GM21529 (cell line): ENCODE measurements around the gene SRC.

ENCODE experiments used
- ATAC-seq: cut with Tn5 transposase; IDR thresholded peaks from one replicate; pipeline ENCODE4 v1.9.1; 2021; ENCODE audit not compliant: unreplicated experiment

The SRC gene

DNA sequence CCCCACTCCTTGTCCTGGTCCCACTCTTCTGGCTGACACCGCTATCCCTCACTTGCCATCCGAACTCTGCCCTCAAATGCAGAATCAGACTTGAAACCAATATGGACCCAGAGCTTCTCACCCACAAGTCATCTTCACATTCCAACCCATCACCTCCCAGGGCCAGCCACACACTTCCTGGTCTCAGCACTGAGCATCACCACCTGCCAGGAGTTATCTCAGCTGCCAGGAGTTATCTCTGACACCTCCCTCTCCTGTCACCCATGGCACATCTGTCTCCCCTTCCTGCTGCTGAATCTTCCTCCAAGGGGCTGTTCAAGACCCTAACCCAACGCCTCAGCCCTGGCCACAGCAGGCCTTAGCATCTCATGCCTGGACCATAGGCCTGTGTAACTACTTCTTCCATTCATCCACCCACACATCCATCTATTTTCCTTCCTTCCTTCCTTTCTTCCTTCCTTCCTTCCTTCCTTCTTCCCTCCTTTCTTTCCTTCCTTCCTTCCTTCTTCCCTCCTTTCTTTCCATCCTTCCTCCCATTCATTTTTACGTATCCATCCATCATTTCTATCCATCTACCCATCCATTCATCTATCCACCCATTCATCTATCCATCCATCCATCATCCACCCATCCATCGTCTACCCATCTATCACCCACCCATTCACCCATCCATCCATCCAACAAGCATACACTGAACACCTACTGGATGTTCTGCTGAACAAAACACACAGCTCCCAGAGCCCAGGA is 100.5 kb downstream of the SRC start:
- ATAC-seq, result no peak

DNA sequence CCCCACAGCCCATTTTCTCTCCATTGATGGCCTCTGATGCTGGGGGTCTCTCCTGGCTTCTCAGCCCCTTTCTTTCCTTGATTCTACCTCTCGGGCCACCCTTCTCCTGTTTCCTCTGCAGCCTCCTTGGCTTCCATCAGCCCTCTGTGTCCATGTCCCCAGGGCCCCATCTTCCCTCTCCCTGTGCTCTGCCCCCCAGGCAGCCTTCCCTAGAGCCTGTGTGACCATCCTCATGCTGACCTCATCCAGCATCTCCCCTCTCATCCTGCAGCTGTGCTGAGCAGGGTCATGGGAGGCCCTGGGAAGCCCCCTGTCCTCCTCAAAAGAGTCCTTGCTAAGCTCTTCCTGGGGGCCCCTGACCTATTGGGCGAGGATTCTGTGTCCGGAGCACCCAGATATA is 101.7 kb downstream of the SRC start:
- no peak for ATAC-seq

- ATAC-seq, result no peak
Measured at GRCh38 chr20:37449276-37449675, 103.3 kb downstream of the SRC start.

- no peak for ATAC-seq
Measured at GRCh38 chr20:37450344-37450743, 104.4 kb downstream of the SRC start.

DNA sequence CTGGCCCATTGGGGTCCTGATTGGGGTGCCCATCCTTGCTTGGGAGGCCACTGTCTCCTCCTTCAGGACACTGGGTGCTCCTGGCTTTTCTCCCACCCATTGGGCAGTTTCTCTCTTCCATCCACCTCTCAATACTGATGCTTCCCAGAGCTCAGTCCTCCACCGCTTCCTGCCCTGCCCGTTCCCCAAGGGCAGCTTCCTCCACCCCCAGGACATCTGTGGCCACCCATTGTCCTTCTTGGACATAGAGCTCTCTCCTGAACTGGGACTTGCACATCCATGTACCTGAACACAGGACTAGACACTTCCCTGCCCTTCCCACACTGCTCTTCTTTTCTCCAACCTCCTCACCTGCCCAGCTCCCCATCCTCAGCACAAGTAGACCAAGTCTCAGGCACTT is 105.7 kb downstream of the SRC start:
- no peak for ATAC-seq

DNA sequence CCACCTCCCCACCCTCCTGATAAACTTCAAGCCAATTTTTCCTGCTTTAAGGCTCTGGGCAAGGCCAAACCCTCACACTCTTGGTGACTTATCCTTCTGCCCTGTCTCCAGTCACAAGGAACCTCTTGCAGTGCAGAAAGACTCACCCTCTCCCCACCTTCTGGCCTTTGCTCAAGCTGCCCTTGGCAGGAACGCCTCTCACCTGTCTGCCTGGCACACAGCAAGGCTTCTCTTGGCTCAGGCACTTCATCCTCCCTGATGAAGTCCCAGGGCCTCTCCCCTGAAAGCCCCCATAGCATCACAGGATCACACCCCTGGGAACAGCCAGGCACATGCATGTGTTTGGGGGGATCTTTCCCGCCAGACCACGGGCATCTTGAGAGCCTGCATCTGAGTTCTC is 106.3 kb downstream of the SRC start:
- no peak for ATAC-seq

GRCh38 chr20:37453288-37453687 is 107.3 kb downstream of the SRC start:
- no peak for ATAC-seq

GRCh38 chr20:37453836-37454235 is 107.9 kb downstream of the SRC start:
- no peak for ATAC-seq

GRCh38 chr20:37454636-37455385 is 108.9 kb downstream of the SRC start:
- ATAC-seq, result no peak
